ENCODE measurements around the gene MAG.

The MAG gene

GRCh38 chr19:35330475-35330874, 38.5 kb downstream of the MAG start:
- Histone ChIP-seq H3K14ac (ENCODE audit: low read length) (no peak overlapping the region), H3K79me1 (ENCODE audit: low read length) (no peaks in the 10 kb centered on the region), H4K12ac (ENCODE audit: low read depth, low read length) (no peak overlapping the region), H3K27ac (ENCODE audit: low read depth, low read length) (no peak overlapping the region), H3K23ac (ENCODE audit: low read length) (no peak overlapping the region), H3K4me1 (ENCODE audit: control insufficient read depth in 1 of 2, insufficient read depth in 2 of 2, low read length in 2 of 2) (no peaks in the 10 kb centered on the region), H2AFZ (ENCODE audit: insufficient read depth, low read length, poor library complexity) (no peak overlapping the region), H3K4me2 (ENCODE audit: low read length) (no peak overlapping the region), H3K27me3 (ENCODE audit: insufficient read depth, low read length) (no peaks in the 10 kb centered on the region), H2BK5ac (ENCODE audit: low read depth, low read length, poor library complexity) (no peak overlapping the region), H3K9me3 (ENCODE audit: insufficient read depth, low read depth, low read length) (peaks cover 2% of the 10 kb centered on the region), H3K4ac (ENCODE audit: low read depth, low read length) (no peak overlapping the region), H2BK12ac (ENCODE audit: low read length) (no peak overlapping the region), H3K9ac (ENCODE audit: low read length) (no peak overlapping the region), H3K36me3 (ENCODE audit: control insufficient read depth in 1 of 2, insufficient read depth in 2 of 2, low read length in 2 of 2) (no peaks in the 10 kb centered on the region), H3K79me2 (ENCODE audit: control insufficient read depth, insufficient read depth, low read length, poor library complexity) (no peaks in the 10 kb centered on the region), H2BK120ac (ENCODE audit: insufficient read depth, low read length, poor library complexity) (no peak overlapping the region), H2AK5ac (ENCODE audit: low read length) (no peak overlapping the region), H4K91ac (ENCODE audit: low read depth, low read length) (no peak overlapping the region), H3K18ac (ENCODE audit: low read length) (no peak overlapping the region), H3K4me3 (ENCODE audit: low read depth, low read length) (peak overlapping the region; percentile 28), H4K8ac (ENCODE audit: low read depth, low read length) (no peak overlapping the region)
- no peak for DNase-seq
- no CpG with 5 or more reads among the region's 7 CpGs for WGBS (ENCODE audit: extremely low coverage, insufficient coverage, insufficient read length)

GRCh38 chr19:35331551-35332214, 39.7 kb downstream of the MAG start:
- H3K9me3 ChIP-seq (ENCODE audit: insufficient read depth, low read depth, low read length): peaks cover 4% of the 10 kb centered on the region
- H2BK120ac ChIP-seq (ENCODE audit: insufficient read depth, low read length, poor library complexity): no peak overlapping the region
- no peak overlapping the region for H4K8ac ChIP-seq (ENCODE audit: low read depth, low read length)
- H3K4me3 ChIP-seq (ENCODE audit: low read depth, low read length): no peak overlapping the region
- H3K4ac ChIP-seq (ENCODE audit: low read depth, low read length): no peak overlapping the region
- no peaks in the 10 kb centered on the region for H3K79me1 ChIP-seq (ENCODE audit: low read length)
- H2BK5ac ChIP-seq (ENCODE audit: low read depth, low read length, poor library complexity): no peak overlapping the region
- no peak overlapping the region for H3K27ac ChIP-seq (ENCODE audit: low read depth, low read length)
- H3K14ac ChIP-seq (ENCODE audit: low read length): no peak overlapping the region
- no peaks in the 10 kb centered on the region for H3K36me3 ChIP-seq (ENCODE audit: control insufficient read depth in 1 of 2, insufficient read depth in 2 of 2, low read length in 2 of 2)
- H3K79me2 ChIP-seq (ENCODE audit: control insufficient read depth, insufficient read depth, low read length, poor library complexity): no peaks in the 10 kb centered on the region
- no peaks in the 10 kb centered on the region for H3K4me1 ChIP-seq (ENCODE audit: control insufficient read depth in 1 of 2, insufficient read depth in 2 of 2, low read length in 2 of 2)
- H2BK12ac ChIP-seq (ENCODE audit: low read length): no peak overlapping the region
- H4K12ac ChIP-seq (ENCODE audit: low read depth, low read length): no peak overlapping the region
- H3K9ac ChIP-seq (ENCODE audit: low read length): no peak overlapping the region
- no peak overlapping the region for H2AFZ ChIP-seq (ENCODE audit: insufficient read depth, low read length, poor library complexity)
- no peak for DNase-seq
- H4K91ac ChIP-seq (ENCODE audit: low read depth, low read length): no peak overlapping the region
- H2AK5ac ChIP-seq (ENCODE audit: low read length): no peak overlapping the region
- H3K27me3 ChIP-seq (ENCODE audit: insufficient read depth, low read length): no peaks in the 10 kb centered on the region
- no CpG with 5 or more reads among the region's 14 CpGs for WGBS (ENCODE audit: extremely low coverage, insufficient coverage, insufficient read length)
- no peak overlapping the region for H3K23ac ChIP-seq (ENCODE audit: low read length)
- H3K4me2 ChIP-seq (ENCODE audit: low read length): no peak overlapping the region
- no peak overlapping the region for H3K18ac ChIP-seq (ENCODE audit: low read length)

GRCh38 chr19:35332817-35333216, 40.9 kb downstream of the MAG start:
- H3K79me1 ChIP-seq (ENCODE audit: low read length): no peaks in the 10 kb centered on the region
- H3K4ac ChIP-seq (ENCODE audit: low read depth, low read length): no peak overlapping the region
- no peak overlapping the region for H2AK5ac ChIP-seq (ENCODE audit: low read length)
- no peak for DNase-seq
- no peak overlapping the region for H3K4me2 ChIP-seq (ENCODE audit: low read length)
- no peaks in the 10 kb centered on the region for H3K4me1 ChIP-seq (ENCODE audit: control insufficient read depth in 1 of 2, insufficient read depth in 2 of 2, low read length in 2 of 2)
- no peak overlapping the region for H2BK12ac ChIP-seq (ENCODE audit: low read length)
- no peaks in the 10 kb centered on the region for H3K36me3 ChIP-seq (ENCODE audit: control insufficient read depth in 1 of 2, insufficient read depth in 2 of 2, low read length in 2 of 2)
- no peak overlapping the region for H4K8ac ChIP-seq (ENCODE audit: low read depth, low read length)
- peaks cover 5% of the 10 kb centered on the region for H3K9me3 ChIP-seq (ENCODE audit: insufficient read depth, low read depth, low read length)
- H3K27me3 ChIP-seq (ENCODE audit: insufficient read depth, low read length): no peaks in the 10 kb centered on the region
- H2AFZ ChIP-seq (ENCODE audit: insufficient read depth, low read length, poor library complexity): no peak overlapping the region
- H3K79me2 ChIP-seq (ENCODE audit: control insufficient read depth, insufficient read depth, low read length, poor library complexity): no peaks in the 10 kb centered on the region
- no peak overlapping the region for H3K23ac ChIP-seq (ENCODE audit: low read length)
- no CpG with 5 or more reads among the region's 12 CpGs for WGBS (ENCODE audit: extremely low coverage, insufficient coverage, insufficient read length)
- no peak overlapping the region for H3K4me3 ChIP-seq (ENCODE audit: low read depth, low read length)
- no peak overlapping the region for H3K27ac ChIP-seq (ENCODE audit: low read depth, low read length)
- no peak overlapping the region for H3K14ac ChIP-seq (ENCODE audit: low read length)
- no peak overlapping the region for H2BK120ac ChIP-seq (ENCODE audit: insufficient read depth, low read length, poor library complexity)
- H3K9ac ChIP-seq (ENCODE audit: low read length): no peak overlapping the region
- H3K18ac ChIP-seq (ENCODE audit: low read length): no peak overlapping the region
- H4K91ac ChIP-seq (ENCODE audit: low read depth, low read length): no peak overlapping the region
- H2BK5ac ChIP-seq (ENCODE audit: low read depth, low read length, poor library complexity): no peak overlapping the region
- H4K12ac ChIP-seq (ENCODE audit: low read depth, low read length): no peak overlapping the region

- no peak overlapping the region for H3K14ac ChIP-seq (ENCODE audit: low read length)
- no peaks in the 10 kb centered on the region for H3K27me3 ChIP-seq (ENCODE audit: insufficient read depth, low read length)
- H2AK5ac ChIP-seq (ENCODE audit: low read length): no peak overlapping the region
- H3K18ac ChIP-seq (ENCODE audit: low read length): no peak overlapping the region
- H3K79me1 ChIP-seq (ENCODE audit: low read length): no peaks in the 10 kb centered on the region
- H3K27ac ChIP-seq (ENCODE audit: low read depth, low read length): no peak overlapping the region
- H2AFZ ChIP-seq (ENCODE audit: insufficient read depth, low read length, poor library complexity): no peak overlapping the region
- no peaks in the 10 kb centered on the region for H3K36me3 ChIP-seq (ENCODE audit: control insufficient read depth in 1 of 2, insufficient read depth in 2 of 2, low read length in 2 of 2)
- H3K4me1 ChIP-seq (ENCODE audit: control insufficient read depth in 1 of 2, insufficient read depth in 2 of 2, low read length in 2 of 2): no peaks in the 10 kb centered on the region
- no peak overlapping the region for H4K8ac ChIP-seq (ENCODE audit: low read depth, low read length)
- no peak overlapping the region for H2BK12ac ChIP-seq (ENCODE audit: low read length)
- H3K9ac ChIP-seq (ENCODE audit: low read length): peak overlapping the region; percentile 68
- H3K23ac ChIP-seq (ENCODE audit: low read length): no peak overlapping the region
- no peak overlapping the region for H2BK5ac ChIP-seq (ENCODE audit: low read depth, low read length, poor library complexity)
- peaks cover 6% of the 10 kb centered on the region for H3K9me3 ChIP-seq (ENCODE audit: insufficient read depth, low read depth, low read length)
- no peaks in the 10 kb centered on the region for H3K79me2 ChIP-seq (ENCODE audit: control insufficient read depth, insufficient read depth, low read length, poor library complexity)
- no peak overlapping the region for H4K91ac ChIP-seq (ENCODE audit: low read depth, low read length)
- no peak overlapping the region for H3K4me2 ChIP-seq (ENCODE audit: low read length)
- H3K4me3 ChIP-seq (ENCODE audit: low read depth, low read length): no peak overlapping the region
- no peak overlapping the region for H3K4ac ChIP-seq (ENCODE audit: low read depth, low read length)
- H2BK120ac ChIP-seq (ENCODE audit: insufficient read depth, low read length, poor library complexity): no peak overlapping the region
- WGBS (ENCODE audit: extremely low coverage, insufficient coverage, insufficient read length): no CpG with 5 or more reads among the region's 10 CpGs
- DNase-seq: no peak
- no peak overlapping the region for H4K12ac ChIP-seq (ENCODE audit: low read depth, low read length)
These were observed 42.3 kb downstream of the MAG start for GRCh38 chr19:35334144-35334753.
